Ramos (cell line): ENCODE measurements around the gene DEFB123.
"Not testable (repeated sequence)": the region's sequence is repeated elsewhere in the genome, so short reads cannot be mapped to it uniquely, and the experiment has no call there.

Source experiments
- in situ Hi-C: fragments of 300-500 bp; cut with MboI; formaldehyde crosslinking; loops from one replicate; pipeline ENCODE4 v1.14.3; 2022; ENCODE audit warnings: low sequenced_read_pairs; ENCODE audit not compliant: unreplicated experiment

DEFB123 gene, protein sequence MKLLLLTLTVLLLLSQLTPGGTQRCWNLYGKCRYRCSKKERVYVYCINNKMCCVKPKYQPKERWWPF

DNA sequence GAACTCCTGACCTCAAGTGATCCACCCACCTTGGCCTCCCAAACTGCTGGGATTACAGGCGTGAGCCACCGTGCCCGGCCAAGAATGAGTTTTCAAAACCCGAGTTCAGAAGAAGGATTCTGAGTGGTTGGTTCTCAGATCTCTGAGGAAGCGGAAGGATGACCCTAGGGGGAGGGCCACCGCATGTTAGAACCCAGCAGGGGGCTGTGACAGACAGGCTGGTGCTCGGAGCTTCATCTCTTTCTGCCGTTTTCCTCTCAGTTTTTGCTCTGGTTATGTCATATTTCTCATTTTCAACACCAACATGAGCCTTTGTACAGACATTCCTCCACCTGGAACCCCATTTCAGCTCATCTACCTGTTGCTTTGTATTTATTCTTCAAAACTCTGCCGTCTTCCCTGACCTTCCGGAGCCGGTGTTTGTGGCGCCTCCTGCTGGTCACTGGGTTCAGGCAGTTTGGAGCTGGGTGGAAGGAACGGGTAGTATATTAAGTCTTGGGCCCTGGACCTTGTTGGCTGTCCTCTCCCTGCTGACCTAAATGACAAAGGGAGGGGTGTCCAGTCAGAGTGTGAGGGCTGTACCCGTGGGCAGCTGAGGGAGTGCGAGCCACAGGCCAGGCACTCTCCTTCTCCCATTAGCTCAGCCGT, at the start of gene DEFB123:
TSS of gene DEFB123 (plus strand) at position 621 of the 648 bp plus-strand sequence. CDS start 67 bp downstream, outside the sequence.
- in situ Hi-C loops = no loop called here

DNA sequence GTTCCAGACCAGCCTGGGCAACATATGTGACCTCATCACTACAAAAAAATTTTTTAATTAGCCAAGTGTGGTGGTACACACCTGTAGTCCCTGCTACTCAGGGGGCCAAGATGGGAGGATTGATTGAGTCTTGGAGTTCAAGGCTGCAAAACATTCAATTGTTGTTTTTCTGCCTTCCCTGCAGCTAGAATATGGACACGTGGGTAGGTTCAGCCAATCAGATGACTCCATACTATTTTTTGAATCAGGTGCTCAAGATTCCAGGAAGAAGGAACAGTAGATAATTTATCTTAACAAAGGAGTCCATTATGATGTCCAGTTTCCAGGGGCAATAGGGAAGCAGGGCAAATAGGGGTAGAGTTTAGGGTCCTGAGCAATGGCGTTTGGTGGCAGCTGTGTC, 47.6 kb upstream of the DEFB123 start:
- in situ Hi-C loops = no loop called here

DNA sequence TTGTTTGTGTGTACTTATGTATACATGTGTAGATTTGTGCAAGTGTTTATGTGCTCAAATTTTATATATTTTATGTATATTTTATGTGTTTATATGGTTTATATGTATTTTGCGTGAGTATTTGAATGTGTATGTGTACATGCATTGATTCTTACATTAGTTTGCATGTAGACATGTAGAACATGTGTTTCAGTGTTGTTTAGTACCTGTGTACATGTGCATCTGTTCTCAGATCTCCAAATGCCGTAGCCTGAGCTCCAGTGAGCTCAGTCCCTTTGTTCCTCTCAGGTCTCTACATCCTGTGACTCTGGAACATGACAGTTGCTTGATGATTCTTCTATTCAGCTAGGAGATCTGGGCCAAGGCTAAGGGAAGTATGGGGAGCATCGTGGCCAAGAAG, 45.5 kb upstream of the DEFB123 start:
- in situ Hi-C loops = no loop called here

DNA sequence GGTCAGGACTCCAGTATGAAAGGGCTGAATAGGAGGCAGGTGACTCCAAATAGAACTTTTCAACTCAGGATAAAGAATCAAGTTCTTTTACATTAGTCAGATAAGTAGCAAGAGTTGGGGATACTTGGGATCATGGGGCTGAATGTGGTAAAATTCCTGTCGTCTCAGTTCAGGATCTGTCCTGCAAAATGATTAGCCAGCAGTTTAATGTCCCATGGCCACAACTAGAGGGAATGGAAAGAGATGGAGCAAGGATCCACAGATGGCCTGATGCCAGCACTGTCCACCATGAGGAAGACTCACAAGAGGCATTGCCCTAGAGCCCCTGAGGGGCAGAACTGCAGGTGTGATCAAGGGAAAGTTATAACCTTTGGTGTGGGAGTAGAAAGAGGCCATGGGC, 36.5 kb upstream of the DEFB123 start:
- in situ Hi-C loops = no loop called here

DNA sequence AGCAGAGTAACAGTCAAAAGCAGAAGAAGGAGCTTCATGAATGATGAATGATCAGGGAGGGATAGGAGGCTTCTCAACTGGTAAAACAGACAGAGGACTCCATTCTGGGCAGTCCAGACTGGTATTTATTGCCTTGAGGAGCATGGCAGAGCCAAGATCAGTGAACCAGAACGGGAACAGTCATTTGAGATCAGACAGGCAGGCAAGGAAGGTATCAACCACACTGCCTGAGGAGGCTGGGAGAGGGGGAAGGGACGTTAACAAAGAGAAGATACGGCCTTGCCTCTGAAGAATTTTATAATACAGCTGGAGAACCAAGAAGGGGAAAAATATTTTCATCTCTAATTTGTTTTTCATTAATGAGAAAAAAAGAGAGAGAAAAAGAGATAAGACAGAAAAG, 34.3 kb upstream of the DEFB123 start, which contains the start of gene DEFB121:
TSS of gene DEFB121 (minus strand) at position 101 of the 400 bp plus-strand sequence. CDS start at position 38, 63 bp downstream.
- in situ Hi-C loops = no loop called here

DNA sequence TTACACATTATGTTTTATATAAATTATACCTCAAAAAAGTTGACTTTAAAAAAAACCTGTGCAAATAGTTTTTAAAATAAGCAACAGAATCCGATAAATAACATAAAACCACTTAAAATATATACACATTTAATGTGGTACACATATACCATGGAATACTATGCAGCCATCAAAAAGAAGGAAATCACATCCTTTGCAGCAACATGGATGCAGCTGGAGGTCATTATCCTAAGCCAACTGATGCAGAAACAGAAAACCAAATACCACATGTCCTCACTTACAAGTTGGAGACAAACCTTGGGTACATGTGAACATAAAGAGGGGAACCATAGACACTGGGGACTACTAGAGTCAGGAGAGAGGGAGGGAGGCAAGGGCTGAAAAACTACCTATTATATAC, 30.4 kb upstream of the DEFB123 start:
- in situ Hi-C loops = no loop called here

DNA sequence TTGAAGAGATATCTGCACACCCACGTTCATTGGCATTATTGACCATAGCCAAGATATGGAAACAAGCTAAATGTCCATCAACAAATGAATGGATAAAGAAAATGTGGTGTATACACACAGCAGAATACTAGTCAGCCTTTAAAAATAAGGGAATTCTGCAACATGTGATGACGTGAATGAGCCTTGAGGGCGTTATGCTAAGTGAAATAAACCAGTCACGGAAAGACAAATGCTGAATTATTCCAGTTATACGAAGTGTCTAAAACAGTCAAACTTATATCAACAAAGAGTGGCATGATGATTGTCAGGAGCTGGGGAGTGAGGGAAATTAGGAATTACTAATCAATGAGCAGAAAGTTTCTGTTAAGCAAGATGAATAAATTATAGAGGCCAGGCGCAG, 26.1 kb upstream of the DEFB123 start:
- in situ Hi-C loops = no loop called here

DNA sequence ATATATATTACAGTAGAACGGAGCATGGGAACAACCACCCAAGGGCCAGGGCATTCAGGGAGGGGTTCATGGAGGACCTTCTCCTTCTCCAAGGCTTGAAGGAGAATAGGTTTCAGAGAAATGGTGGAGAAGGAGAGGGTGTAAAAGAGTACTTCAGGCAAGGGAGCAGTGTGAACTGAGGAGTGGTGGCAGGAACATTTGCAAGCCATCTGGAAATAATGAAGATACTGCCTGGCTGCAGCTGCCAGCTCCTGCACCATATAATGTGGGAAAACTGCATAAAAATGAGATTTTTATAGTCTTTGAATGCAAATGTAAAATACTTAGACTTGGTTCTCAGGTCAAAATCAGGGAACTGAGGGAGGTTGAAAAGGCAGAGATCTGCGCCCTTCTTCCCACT, 24.8 kb upstream of the DEFB123 start:
- in situ Hi-C loops = no loop called here

DNA sequence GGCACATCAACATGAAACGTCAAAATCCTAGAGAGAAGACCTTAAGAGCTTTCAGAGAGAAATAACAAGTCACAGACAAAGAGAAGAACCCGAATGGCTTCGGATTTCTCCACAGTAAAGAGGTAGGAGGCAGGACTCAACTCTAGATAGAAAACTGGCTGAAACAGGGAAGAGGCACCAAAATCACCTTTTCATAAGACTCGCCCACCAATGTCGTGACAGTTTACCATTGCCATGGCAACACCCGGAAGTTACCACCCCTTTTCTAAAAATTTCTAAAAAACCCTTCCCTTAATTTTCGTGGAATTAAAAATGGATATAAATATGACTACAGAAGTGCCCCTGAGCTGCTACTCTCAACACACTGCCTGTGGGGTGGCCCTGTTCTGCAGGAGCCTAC, 22.1 kb upstream of the DEFB123 start:
- in situ Hi-C loops = no loop called here

DNA sequence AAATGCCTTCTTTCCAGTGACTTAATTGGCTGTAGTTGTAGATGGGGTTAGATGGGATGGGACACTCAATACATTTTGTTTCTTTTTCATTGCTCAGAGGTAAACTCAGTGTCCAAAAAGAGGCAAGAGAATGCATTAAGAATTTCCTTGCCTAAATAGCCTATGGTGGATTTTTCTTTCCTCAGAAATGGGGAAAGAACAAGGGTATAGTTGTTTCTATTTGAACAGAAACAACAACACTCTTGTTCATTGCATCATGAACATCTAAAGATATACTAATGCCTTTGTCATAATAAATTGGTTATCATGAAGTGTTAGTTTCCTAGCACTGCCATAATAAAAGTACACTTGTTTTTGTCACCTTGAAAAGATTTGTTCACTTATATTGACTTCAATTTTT, 14.6 kb upstream of the DEFB123 start:
- in situ Hi-C loops = no loop called here

DNA sequence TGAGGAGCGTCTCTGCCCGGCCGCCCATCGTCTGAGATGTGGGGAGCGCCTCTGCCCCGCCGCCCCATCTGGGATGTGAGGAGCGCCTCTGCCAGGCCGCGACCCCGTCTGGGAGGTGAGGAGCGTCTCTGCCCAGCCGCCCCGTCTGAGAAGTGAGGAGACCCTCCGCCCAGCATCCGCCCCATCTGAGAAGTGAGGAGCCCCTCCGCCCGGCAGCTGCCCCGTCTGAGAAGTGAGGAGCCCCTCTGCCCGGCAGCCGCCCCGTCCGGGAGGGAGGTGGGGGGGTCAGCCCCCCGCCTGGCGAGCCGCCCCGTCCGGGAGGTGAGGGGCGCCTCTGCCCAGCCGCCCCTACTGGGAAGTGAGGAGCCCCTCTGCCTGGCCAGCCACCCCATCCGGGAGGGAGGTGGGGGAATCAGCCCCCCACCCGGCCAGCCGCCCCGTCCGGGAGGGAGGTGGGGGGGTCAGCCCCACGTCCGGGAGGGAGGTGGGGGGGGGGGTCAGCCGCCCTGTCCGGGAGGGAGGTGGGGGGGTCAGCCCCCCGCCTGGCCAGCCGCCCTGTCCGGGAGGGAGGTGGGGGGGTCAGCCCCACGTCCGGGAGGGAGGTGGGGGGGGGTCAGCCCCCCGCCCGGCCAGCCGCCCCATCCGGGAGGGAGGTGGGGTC, 13.4 kb upstream of the DEFB123 start:
- in situ Hi-C loops = not testable (repeated sequence)

DNA sequence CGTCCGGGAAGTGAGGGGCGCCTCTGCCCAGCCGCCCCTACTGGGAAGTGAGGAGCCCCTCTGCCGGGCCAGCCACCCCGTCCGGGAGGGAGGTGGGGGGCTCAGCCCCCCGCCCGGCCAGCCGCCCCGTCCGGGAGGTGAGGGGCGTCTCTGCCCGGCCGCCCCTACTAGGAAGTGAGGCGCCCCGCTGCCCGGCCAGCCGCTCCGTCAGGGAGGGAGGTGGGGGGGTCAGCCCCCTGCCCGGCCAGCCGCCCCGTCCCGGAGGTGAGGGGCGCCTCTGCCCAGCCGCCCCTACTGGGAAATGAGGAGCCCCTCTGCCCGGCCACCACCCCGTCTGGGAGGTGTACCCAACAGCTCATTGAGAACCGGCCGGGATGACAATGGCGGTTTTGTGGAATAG, 12.9 kb upstream of the DEFB123 start:
- in situ Hi-C loops = not testable (repeated sequence)

DNA sequence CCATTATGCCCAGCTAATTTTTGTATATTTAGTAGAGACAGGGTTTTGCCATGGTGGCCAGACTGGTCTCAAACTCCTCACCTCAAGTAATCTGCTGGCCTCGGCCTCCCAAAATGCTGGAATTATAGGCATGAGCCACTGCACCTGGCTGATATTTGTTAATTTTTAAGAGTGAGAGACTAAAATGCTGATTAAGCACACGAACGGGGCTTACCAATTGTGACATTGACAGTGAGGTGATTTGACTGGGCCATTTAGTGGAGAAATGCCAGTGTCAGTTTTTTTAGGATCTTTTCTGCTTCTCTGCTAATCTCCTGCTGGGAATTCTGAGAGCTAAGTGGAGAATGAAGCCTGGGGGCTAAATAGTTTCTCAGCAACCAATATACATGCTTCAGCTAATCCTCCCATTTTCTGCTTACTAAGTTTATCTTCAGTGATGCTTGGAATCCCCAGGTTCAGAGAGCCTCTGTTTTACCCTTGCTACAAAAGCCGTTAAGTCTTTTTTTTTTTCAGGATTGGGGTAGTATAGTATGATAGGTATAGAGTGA, 9.8 kb upstream of the DEFB123 start:
- in situ Hi-C loops = no loop called here

DNA sequence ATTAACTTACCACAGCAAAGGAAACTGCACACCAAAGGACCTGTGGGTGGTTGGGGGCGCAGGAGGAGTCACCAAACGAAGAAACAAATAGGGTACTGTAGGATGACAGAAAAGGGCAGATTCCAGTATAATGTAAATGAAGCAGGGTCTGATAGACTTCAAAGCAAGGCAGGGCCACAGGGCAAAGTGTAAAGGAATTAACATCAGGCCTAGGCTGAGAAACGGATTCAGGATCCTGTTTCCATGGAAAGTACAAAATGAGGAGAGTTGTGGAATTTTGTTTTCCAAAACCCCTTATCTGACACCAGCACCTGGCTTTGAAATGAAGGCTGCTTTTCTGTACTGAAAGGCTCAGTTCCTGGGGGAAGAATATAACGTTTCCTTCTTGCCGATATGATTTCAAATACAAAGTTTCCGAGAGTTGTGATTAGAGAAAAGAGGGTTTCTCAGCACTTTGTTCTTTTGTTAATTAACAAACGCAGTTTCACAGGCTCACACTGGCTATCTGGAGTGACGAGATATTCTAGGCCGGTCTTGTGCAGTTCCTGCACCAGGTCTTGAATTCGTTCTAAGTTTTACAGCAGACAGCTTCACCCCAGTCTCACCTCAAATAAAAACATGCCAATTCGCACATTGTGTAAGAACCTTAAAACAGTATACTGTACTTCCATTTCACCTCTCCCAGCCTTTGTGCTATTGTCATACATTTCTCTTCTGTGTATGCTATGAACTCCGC, 5.8 kb downstream of the DEFB123 start:
- in situ Hi-C loops = no loop called here

DNA sequence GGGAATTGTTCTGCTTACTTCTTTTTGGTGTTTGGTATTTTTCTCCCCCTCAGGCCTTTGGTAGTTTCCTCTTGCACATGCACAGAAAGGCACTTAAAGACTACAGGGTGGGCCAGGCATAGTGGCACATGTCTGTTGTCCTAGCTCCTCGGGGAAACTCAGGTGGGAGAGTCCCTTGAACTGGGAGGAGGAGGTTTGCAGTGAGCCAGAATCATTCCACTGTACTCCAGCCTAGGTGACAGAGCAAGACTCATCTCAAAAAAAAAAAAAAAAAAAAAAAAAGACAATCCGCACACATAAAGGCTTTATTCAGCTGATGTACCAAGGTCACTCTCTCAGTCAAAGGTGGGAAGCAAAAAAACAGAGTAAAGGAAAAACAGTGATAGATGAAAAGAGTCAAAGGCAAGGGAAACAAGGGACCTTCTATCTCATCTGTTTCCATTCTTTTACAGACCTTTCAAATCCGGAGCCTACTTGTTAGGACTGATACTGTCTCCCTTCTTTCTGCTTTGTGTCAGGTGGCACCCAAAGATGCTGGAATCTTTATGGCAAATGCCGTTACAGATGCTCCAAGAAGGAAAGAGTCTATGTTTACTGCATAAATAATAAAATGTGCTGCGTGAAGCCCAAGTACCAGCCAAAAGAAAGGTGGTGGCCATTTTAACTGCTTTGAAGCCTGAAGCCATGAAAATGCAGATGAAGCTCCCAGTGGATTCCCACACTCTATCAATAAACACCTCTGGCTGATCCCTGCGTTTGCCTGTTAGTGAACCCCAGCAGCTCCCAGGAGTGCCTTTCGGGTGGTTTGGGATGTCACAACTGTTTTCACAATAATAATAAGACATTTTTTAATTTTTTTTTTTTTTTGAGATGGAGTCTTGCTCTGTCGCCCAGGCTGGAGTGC, 9.3 kb downstream of the DEFB123 start:
- in situ Hi-C loops = no loop called here

DNA sequence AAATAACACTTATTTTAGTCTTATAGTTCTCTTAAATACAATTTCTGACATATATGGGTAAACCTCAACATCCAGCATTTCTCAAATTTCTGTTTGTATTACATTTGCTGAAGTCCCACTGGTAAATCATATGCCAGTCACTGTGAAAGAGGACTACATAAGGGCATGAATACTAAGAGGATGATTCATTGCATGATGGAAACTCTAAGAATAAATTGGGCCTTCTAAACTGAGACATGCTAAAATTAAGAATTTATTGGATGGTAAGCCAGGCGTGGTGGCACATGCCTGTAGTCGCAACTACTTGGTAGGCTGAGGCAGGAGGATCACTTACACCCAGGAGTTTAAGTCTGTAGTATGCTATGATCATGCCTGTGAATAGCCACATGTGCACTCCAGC, 12.1 kb downstream of the DEFB123 start:
- in situ Hi-C loops = no loop called here

DNA sequence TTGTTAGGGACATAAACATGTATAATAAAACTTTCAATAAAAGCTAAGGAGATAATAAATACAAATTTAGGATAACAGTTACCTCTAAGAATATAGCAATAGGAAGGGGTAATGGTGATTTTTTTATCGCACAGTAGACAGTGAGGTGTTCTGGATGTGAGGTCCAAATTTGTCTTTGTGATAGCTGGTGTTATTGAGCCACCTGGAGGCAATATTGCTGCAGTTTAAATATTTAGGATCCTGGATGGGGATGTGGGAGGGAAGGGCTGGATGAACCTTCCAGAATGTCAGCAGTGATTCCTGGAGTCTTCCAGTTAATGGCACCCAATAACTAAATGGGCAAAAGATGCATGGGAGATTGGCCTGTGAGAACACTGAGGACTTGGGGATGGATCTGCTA, 13.9 kb downstream of the DEFB123 start:
- in situ Hi-C loops = no loop called here

DNA sequence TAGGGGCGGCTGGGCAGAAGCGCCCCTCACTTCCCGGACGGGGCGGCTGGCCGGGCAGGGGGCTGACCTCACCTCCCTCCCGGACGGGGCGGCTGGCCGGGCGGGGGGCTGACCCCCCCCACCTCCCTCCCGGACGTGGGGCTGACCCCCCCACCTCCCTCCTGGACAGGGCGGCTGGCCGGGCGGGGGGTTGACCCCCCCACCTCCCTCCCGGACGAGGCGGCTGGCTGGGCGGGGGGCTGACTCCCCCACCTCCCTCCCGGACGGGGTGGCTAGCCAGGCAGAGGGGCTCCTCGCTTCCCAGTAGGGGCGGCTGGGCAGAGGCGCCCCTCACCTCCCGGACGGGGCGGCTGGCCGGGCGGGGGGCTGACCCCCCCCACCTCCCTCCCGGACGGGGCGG, 30.5 kb downstream of the DEFB123 start:
- in situ Hi-C loops = not testable (repeated sequence)

DNA sequence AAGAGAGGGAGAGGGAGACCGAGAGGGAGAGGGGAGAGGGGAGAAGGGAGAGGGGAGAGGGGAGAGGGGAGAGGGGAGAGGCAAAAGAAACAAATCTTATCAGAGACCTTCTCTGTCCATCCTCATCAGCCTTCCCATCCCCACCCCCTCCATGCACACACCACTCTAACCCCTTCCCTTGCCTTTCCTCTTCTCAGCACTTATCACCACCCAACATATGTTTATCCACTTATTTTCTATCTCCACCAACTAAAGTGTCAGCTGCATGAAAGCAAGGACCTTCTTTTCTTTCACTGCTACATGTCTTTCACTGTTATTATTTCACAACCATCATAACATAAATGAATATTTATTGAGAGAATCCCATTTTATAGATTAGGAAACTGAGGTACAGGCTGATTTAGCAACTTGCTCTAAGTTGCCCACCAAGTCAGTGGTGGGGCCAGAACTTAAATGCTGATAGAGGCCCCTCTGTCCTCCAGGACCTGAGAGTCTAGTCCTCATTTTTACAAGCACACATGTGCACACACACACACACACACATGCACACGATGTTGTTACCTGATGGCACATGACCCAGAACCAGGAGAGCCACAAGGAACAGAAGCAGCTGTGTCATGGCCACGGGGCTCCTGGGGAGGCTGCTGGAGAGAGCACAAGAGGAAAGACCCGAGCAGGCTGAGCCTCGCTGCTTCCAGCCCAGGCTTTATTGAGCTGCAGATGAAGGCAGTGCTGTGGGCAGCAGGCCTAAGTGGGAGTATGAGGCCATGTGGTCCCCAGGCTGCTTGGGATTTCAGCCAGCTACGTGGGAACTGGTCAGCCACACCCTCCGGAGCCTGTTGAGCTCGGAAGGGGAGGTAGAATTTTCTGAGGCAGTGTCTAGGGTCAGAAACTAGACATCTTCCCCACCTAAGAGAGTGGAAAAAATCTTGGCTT, 32.2 kb downstream of the DEFB123 start:
- in situ Hi-C loops = no loop called here
